ENCODE results near the gene BMF. TPM values are rescaled to one million over a fixed set of nuclear protein-coding genes. Genes with fewer than 3 reads are reported as not detected.

BMF gene
- total RNA-seq, 1 experiment from 2014 or later, result 13.2 TPM

- no peak for TF ChIP-seq CTCF (conservative IDR thresholded peaks at IDR 0.05)
These were observed 56.9 kb downstream of the BMF start for GRCh38 chr15:40051616-40052415.

More at GRCh38 chr15:40051616-40052415, 56.9 kb downstream of the BMF start:
- Histone ChIP-seq H4K91ac (ENCODE audit: insufficient read length, low read depth, low read length) (no peak overlapping the region), H4K20me1 (ENCODE audit: control insufficient read depth, insufficient read depth, insufficient read length) (no peaks in the 10 kb centered on the region), H4K5ac (ENCODE audit: insufficient read length, low read depth, low read length) (no peak overlapping the region), H3K79me1 (ENCODE audit: insufficient read depth, low read depth, low read length, poor library complexity, severe bottlenecking) (no peaks in the 10 kb centered on the region), H2AFZ (ENCODE audit: low read length) (no peak overlapping the region), H3K23ac (ENCODE audit: insufficient read length, low read depth, low read length) (no peak overlapping the region), H2BK5ac (ENCODE audit: insufficient read length, low read length) (no peak overlapping the region), H3K4ac (ENCODE audit: low read depth, low read length) (no peak overlapping the region), H3K14ac (ENCODE audit: insufficient read depth, low read length) (no peak overlapping the region), H2AK5ac (ENCODE audit: insufficient read length, low read length) (no peak overlapping the region), H4K8ac (replicated peaks; ENCODE audit: insufficient read length, low read depth, low read length) (no peak overlapping the region), H3K79me2 (ENCODE audit: insufficient read depth, low read length) (no peaks in the 10 kb centered on the region), H3K4me1 (ENCODE audit: insufficient read depth, low read length) (peaks cover 2% of the 10 kb centered on the region; the same call in 1 of the 2 replicates), H2BK20ac (ENCODE audit: low read depth, low read length, poor library complexity, severe bottlenecking) (no peak overlapping the region), H3K23me2 (ENCODE audit: insufficient read length, low read depth, low read length, poor library complexity, severe bottlenecking) (peaks cover 3% of the 10 kb centered on the region), H3K4me2 (ENCODE audit: insufficient read depth, insufficient read length, low read length) (no peak overlapping the region), H3K27me3 (ENCODE audit: insufficient read depth, low read length) (no peaks in the 10 kb centered on the region), H2BK12ac (ENCODE audit: insufficient read length, low read depth, low read length) (no peak overlapping the region), H3K27ac (ENCODE audit: insufficient read length, low read depth, low read length) (no peak overlapping the region), H2BK120ac (ENCODE audit: low read depth, low read length, poor library complexity, severe bottlenecking) (no peak overlapping the region), H2BK15ac (ENCODE audit: low read depth, low read length) (no peak overlapping the region), H3K9ac (ENCODE audit: extremely low read depth, insufficient read length, low read length) (no peak overlapping the region), H3K18ac (ENCODE audit: insufficient read length, low read depth, low read length) (no peak overlapping the region), H3K56ac (ENCODE audit: insufficient read length, low read depth, low read length) (no peak overlapping the region), H3K9me3 (ENCODE audit: control insufficient read depth, low read depth, low read length) (no peaks in the 10 kb centered on the region), H3T11ph (ENCODE audit: low read length) (no peak overlapping the region)
- Mint-ChIP-seq H3K27me3 (ENCODE audit: low read depth) (peaks cover 3% of the 10 kb centered on the region; the same call in 1 of the 2 replicates), H3K9me3 (no peaks in the 10 kb centered on the region; a peak in 1 of 5 replicates), H3K36me3 (ENCODE audit: insufficient read depth in 1 of 3, low read depth in 3 of 3) (no peaks in the 10 kb centered on the region; a peak in 2 of 7 replicates), H3K4me3 (no peak overlapping the region), H3K4me1 (peaks cover 49 to 52% of the 10 kb centered on the region in 2 experiments), H3K27ac (peak overlapping the region in 1 of 3 experiments; percentile 67; a peak in 1 of 7 replicates)
- DNase-seq, result no peak
- no CpG with 5 or more reads among the region's 11 CpGs for WGBS (ENCODE audit: extremely low coverage, insufficient read length, low lambda C conversion rate)

All from H9 (cell line).